ENCODE results near the gene CRACDL.
"Not testable (repeated sequence)": the region's sequence is repeated elsewhere in the genome, so short reads cannot be mapped to it uniquely, and the experiment has no call there.

Gene CRACDL

DNA sequence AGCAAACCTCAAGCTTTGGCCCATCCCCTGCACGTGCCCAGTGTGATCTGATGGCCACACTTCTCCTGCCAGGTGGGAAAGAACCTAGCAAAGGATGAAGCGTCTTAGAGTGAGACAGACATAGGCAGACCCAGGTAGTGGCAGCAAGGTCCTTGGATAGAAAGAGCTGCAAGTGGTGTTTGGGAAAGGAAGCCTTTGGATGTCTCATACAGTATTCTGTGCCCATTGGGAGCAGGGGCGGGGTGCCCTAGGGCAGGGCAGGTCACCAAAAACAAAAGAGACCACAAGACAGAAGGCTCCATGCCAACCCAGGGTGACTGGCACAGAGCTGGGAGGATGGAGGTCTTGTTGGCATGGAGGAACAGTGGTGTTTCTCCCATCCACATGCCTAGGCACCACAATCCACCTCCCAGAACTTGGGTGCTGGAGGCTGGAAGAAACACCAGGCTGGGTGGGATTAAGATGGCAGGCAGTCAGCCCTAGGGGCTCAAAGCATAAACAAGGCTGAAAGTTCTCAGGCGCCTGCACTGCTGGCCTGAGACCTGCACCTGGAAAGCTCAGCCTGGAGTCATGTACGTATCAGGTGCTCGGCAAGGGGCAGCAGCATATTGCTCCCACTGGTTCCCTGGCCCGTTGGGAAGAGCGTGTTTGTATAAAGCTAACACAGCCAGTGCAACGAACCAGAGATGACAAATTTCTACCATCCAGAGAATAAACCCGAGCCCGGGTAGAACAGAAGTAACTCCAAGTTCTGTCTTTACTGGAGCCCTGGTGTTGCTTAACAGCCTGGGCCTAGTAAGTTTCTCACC lies 52.9 kb downstream of the CRACDL start:
- DNase-seq (ENCODE audit: low read depth): no peak
- TF ChIP-seq, protein P1, sequence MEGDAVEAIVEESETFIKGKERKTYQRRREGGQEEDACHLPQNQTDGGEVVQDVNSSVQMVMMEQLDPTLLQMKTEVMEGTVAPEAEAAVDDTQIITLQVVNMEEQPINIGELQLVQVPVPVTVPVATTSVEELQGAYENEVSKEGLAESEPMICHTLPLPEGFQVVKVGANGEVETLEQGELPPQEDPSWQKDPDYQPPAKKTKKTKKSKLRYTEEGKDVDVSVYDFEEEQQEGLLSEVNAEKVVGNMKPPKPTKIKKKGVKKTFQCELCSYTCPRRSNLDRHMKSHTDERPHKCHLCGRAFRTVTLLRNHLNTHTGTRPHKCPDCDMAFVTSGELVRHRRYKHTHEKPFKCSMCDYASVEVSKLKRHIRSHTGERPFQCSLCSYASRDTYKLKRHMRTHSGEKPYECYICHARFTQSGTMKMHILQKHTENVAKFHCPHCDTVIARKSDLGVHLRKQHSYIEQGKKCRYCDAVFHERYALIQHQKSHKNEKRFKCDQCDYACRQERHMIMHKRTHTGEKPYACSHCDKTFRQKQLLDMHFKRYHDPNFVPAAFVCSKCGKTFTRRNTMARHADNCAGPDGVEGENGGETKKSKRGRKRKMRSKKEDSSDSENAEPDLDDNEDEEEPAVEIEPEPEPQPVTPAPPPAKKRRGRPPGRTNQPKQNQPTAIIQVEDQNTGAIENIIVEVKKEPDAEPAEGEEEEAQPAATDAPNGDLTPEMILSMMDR (IDR thresholded peaks at IDR 0.05; ENCODE audit: control insufficient read depth, insufficient read depth, low read depth, low read length, missing control alignments): no peak
- H3K4me3 ChIP-seq (ENCODE audit: control insufficient read depth, low read depth, low read length): no peak overlapping the region

DNA sequence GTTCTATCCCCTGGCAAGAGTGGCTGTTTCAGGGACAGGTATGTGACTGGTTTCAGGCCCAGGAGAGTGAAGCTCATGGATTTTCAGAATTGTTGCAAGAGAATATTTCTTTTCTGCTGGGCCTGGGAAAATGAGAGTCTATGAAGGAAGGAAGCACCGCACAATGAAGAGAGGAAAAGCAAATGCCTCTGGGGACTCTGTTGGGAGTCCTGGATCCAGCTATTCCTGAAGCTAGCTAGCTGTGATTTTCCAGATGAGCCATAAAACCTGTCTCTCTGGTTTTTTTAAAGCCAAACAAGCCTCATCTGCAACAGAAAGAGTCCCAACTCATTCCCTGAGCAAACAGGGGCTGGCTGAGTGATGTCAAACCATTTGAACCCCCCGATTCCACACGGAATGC lies 53.7 kb downstream of the CRACDL start:
- TF ChIP-seq, protein P1 (IDR thresholded peaks at IDR 0.05; ENCODE audit: control insufficient read depth, insufficient read depth, low read depth, low read length, missing control alignments): no peak

DNA sequence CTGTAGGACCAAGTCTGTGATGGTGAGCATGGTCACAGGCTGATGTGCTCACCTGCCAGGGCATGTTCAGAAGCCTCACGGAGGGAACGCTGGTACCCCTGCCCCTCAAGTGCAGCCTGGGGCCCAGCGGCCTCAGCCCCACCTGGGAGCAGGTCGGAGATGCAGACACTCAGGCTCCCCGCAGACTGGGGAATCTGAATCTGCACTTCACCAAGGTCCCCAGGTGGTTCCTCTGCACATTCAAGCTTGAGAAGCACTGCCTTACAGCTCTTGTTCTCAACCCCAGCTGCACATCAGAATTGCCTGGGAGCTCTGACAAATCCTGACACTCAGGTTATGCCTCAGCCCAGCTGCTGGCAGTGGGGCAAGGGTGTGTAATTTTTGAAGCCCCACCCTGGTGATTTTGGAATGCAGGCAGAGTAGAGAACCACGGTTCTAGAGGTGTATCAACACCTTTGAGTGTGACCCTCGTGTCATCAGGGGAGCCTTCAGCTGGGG lies 54.8 kb downstream of the CRACDL start:
- no peak overlapping the region for H3K4me3 ChIP-seq (ENCODE audit: control insufficient read depth, low read depth, low read length)
- DNase-seq (ENCODE audit: low read depth): no peak
- TF ChIP-seq, protein P1 (IDR thresholded peaks at IDR 0.05; ENCODE audit: control insufficient read depth, insufficient read depth, low read depth, low read length, missing control alignments): no peak

More for the DNA sequence above, 53.7 kb downstream of the CRACDL start:
- no peak for DNase-seq (ENCODE audit: low read depth)
- no peak overlapping the region for H3K4me3 ChIP-seq (ENCODE audit: control insufficient read depth, low read depth, low read length)

DNA sequence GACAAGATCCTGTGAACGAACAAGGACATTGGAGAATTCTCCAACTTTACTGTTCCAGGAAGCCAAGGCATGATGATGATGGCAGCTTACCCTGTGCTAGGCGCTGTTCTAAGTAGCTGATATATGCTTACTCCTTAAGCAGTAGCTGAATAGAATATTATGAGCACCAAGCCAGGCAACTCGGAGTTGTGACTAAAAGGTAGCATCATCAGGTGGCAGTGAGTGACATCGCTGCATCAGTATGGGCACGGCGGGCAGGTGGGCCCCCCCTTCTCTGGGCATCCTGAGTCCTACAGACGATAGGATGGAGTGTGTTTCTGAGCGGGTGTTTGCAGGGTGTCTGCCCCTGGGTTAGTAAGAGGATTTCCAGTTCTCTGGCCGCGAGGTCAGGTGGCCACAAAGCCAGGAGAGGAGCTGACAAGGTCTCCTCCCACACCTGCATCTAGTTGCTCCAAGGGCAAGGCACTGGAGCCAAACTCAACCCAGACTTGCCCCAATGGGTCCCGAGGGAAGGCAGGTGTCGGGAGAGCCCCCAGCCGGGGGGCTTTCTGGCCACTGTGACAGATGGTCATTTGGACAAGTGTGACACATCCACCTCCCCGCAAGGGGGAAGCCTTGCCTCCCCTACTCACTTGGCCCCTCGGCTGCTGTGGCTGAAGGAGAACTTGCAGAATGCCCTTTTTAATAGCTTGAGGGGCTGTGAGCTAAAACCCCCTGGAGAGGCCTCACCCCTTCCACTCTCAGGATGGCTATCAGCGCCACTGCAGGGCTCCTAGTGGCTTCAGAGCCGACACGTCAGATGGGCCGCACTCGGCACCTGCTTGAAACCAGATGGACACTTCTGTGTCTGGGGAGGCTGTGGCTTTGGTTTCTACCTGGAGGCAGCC lies 55.5 kb downstream of the CRACDL start:
- TF ChIP-seq, protein P1 (IDR thresholded peaks at IDR 0.05; ENCODE audit: control insufficient read depth, insufficient read depth, low read depth, low read length, missing control alignments): no peak
- DNase-seq (ENCODE audit: low read depth): no peak
- H3K4me3 ChIP-seq (ENCODE audit: control insufficient read depth, low read depth, low read length): no peak overlapping the region

DNA sequence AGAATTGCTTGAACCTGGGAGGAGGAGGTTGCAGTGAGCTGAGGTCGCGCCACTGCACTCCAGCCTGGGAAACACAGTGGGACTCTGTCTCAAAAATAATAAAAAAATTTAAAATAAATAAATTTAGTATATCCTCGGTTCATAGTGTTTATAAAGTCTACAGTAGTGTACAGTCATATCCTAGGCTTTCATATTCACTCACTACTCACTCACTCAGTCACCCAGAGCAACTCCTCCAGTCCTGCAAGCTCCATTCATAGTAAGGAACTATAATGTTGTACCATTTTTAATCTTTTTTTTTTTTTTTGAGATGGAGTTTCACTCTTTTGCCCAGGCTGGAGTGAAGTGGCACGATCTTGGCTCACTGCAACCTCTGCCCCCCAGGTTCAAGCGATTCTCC lies 58.4 kb downstream of the CRACDL start:
- H3K4me3 ChIP-seq (ENCODE audit: control insufficient read depth, low read depth, low read length); DNase-seq (ENCODE audit: low read depth): not testable (repeated sequence)

DNA sequence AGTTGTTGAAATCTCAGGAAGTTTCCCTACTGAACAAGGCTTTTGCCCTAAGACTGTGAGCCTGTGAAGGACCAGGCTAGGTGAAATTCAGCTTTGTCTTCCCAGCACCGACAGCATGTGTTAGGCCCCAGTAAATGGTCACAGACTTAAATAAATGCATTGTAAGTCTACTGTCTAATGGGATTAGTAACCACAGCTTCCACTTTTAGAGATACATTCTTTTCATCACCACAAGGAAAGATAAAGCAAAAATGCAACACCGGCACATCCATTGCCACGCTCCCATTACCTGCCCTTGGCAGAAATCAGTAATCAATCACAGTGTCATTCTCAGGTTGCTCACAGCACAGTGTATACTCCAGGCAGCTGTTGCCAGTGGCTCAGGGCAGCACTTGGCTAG lies 59.3 kb downstream of the CRACDL start:
- TF ChIP-seq, protein P1 (IDR thresholded peaks at IDR 0.05; ENCODE audit: control insufficient read depth, insufficient read depth, low read depth, low read length, missing control alignments): no peak
- no peak overlapping the region for H3K4me3 ChIP-seq (ENCODE audit: control insufficient read depth, low read depth, low read length)
- no peak for DNase-seq (ENCODE audit: low read depth)

DNA sequence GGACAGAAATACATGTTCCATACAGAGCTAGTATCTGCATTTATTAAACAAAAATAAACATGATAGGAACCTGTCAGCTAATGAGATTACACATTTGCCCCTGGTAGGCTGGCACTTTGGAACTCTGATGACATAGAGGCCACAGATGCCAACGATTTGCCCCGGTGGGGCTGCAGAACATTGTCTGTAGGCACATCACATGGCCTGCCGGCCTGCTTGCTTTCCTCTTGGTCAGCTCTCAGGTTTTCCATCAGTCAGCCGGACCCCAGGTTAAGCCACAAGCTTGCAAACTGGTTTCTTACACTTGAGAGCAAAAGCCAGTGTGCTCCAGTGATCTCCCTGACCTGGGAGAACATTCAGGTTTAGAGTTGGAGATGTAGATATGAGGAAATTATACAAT lies 60.3 kb downstream of the CRACDL start:
- no peak for DNase-seq (ENCODE audit: low read depth)
- H3K4me3 ChIP-seq (ENCODE audit: control insufficient read depth, low read depth, low read length): no peak overlapping the region

More for the DNA sequence above, 60.3 kb downstream of the CRACDL start:
- TF ChIP-seq, protein P1 (IDR thresholded peaks at IDR 0.05; ENCODE audit: control insufficient read depth, insufficient read depth, low read depth, low read length, missing control alignments): no peak
